Pons (tissue), 1 donor: ENCODE measurements around the gene ERGIC1.
A peak's percentile ranks its signal among the peaks of the same experiment; 100 is the strongest.

ENCODE experiments used
- DNase-seq: peaks from one replicate; pipeline ENCODE4 v3.0.0-alpha.2; 2016; ENCODE audit warnings: low spot score

ERGIC1 gene

GRCh38 chr5:172828911-172829431, 5.1 kb upstream of the ERGIC1 start:
- DNase-seq, result no peak

GRCh38 chr5:172830275-172830799, 3.7 kb upstream of the ERGIC1 start:
- DNase-seq, result no peak

GRCh38 chr5:172830876-172831662, 3.0 kb upstream of the ERGIC1 start:
- no peak for DNase-seq

- no peak for DNase-seq
Observed at GRCh38 chr5:172832383-172833315, 1.4 kb upstream of the ERGIC1 start.

- DNase-seq, result no peak
Observed at GRCh38 chr5:172833372-172833685, 722 bp upstream of the ERGIC1 start.

GRCh38 chr5:172834415-172835289, 601 bp downstream of the ERGIC1 start:
- no peak for DNase-seq

- no peak for DNase-seq
Observed at GRCh38 chr5:172835290-172835993, 1.4 kb downstream of the ERGIC1 start.

- DNase-seq, result no peak
Observed at GRCh38 chr5:172835994-172836356, 1.9 kb downstream of the ERGIC1 start.

- peak; percentile 50 for DNase-seq
Observed at GRCh38 chr5:172837640-172838039, 3.6 kb downstream of the ERGIC1 start.

- no peak for DNase-seq
Observed at GRCh38 chr5:172838151-172838875, 4.3 kb downstream of the ERGIC1 start.

- no peak for DNase-seq
Observed at GRCh38 chr5:172839669-172840431, 5.8 kb downstream of the ERGIC1 start.

- no peak for DNase-seq
Observed at GRCh38 chr5:172840432-172841154, 6.5 kb downstream of the ERGIC1 start.

- no peak for DNase-seq
Observed at GRCh38 chr5:172841256-172841655, 7.2 kb downstream of the ERGIC1 start.

- DNase-seq, result no peak
Observed at GRCh38 chr5:172843825-172844576, 9.9 kb downstream of the ERGIC1 start.

- no peak for DNase-seq
Observed at GRCh38 chr5:172844577-172844838, 10.5 kb downstream of the ERGIC1 start.

- DNase-seq, result no peak
Observed at GRCh38 chr5:172845154-172845553, 11.1 kb downstream of the ERGIC1 start.

GRCh38 chr5:172845576-172845975, 11.5 kb downstream of the ERGIC1 start:
- DNase-seq, result no peak

GRCh38 chr5:172846249-172846648, 12.2 kb downstream of the ERGIC1 start:
- DNase-seq, result no peak

- DNase-seq, result no peak
Observed at GRCh38 chr5:172846677-172847076, 12.6 kb downstream of the ERGIC1 start.
